Stimulated activated effector memory CD8-positive, alpha-beta T cell treated with anti-CD3 and anti-CD28 coated beads, Interleukin-12 subunit alpha, Interleukin-12 subunit beta, amount 100 ng/mL, for 72 hours (primary cell): ENCODE measurements around the gene CASTOR1.

Experiments
- ATAC-seq: fragments of 150-1000 bp; cut with Tn5 transposase; 2 replicates; pipeline ENCODE4 v1.10.0; 2021
- DNase-seq, 2 donors: peaks; one replicate each; pipeline ENCODE4 v3.0.0; 2021 to 2022; ENCODE audit warnings: low spot score in 2 of 2
- H3K27ac Mint-ChIP-seq: one replicate; pipeline ENCODE4 v1.8.0; 2022; ENCODE audit warnings: mild to moderate bottlenecking, mixed read lengths
- H3K36me3 Mint-ChIP-seq: one replicate; pipeline ENCODE4 v1.8.0; 2022; ENCODE audit warnings: mild to moderate bottlenecking, mixed read lengths
- H3K4me1 Mint-ChIP-seq: one replicate; pipeline ENCODE4 v1.8.0; 2022; ENCODE audit warnings: mixed read lengths
- H3K4me3 Mint-ChIP-seq: one replicate; pipeline ENCODE4 v1.8.0; 2022; ENCODE audit warnings: mild to moderate bottlenecking, mixed read lengths
- H3K9me3 Mint-ChIP-seq: one replicate; pipeline ENCODE4 v1.8.0; 2022; ENCODE audit warnings: mixed read lengths

Gene CASTOR1

DNA sequence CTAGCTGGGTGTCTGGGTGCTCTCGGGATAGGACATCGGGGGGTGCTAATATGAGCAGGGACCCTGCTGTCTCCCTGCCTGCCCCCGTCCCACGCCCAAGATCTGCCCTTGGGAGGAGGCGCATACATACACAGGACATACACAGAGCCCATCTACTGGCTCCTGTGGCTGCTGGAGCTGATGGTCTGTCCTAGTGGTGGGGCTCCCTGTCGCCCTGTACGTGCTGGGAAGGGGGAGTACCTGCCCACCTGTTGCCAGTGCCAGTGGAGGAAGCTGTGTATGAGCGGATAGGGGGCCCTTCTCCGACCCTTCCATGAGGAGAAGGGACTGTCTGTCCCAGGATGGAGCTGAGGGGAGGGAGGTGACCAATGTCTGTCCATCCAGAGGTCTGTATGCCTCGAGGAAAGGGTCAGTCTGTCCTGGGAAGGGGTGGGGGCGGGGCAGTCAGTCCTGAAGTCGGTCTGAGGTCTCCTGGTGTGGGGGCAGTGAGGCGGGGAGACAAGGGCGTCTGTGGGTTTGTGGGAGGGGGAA lies 36.5 kb upstream of the CASTOR1 start:
- Mint-ChIP-seq H3K27ac (peak overlapping the region; percentile 90), H3K4me1 (peaks cover 56% of the 10 kb centered on the region), H3K4me3 (peak overlapping the region; percentile 89), H3K36me3 (peaks cover 52% of the 10 kb centered on the region), H3K9me3 (no peaks in the 10 kb centered on the region)
- ATAC-seq (no peak), DNase-seq (no peak)

DNA sequence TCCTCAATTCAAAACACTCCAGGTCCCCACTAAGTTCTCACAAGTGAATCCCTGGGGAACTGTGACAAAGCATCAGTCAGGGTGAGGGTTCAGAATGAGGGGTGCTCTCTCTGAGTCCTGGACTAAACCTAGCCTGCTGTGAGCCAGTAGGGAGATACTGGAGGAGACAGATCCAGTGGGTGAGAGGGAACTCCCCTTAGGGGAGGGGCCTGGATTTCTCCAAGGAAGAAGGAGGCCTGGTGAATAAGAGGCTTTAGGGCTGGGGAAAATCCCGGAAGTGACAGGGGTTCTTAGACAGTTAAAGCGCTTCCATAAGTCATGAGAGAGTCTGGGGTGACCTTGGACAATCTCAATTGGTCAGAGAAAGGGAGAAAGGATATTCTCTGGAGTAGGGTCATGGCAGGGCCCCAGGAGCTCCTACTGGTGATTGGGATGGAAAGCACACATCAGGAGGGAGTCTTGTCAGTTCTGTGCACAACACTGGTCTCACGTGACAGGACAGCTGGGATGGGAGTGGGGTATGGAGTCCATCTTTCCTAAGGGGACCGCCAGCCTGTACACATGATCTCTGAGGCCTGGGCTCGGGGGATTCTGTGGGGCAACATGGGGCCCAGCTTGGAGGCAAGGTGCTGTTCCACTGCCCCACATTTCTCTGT lies 35.9 kb upstream of the CASTOR1 start:
- peak overlapping the region; percentile 89 for H3K4me3 Mint-ChIP-seq
- DNase-seq, result no peak
- no peak for ATAC-seq
- H3K4me1 Mint-ChIP-seq, result peaks cover 62% of the 10 kb centered on the region
- H3K9me3 Mint-ChIP-seq, result no peaks in the 10 kb centered on the region
- H3K27ac Mint-ChIP-seq, result peak overlapping the region; percentile 90
- H3K36me3 Mint-ChIP-seq, result peaks cover 51% of the 10 kb centered on the region

DNA sequence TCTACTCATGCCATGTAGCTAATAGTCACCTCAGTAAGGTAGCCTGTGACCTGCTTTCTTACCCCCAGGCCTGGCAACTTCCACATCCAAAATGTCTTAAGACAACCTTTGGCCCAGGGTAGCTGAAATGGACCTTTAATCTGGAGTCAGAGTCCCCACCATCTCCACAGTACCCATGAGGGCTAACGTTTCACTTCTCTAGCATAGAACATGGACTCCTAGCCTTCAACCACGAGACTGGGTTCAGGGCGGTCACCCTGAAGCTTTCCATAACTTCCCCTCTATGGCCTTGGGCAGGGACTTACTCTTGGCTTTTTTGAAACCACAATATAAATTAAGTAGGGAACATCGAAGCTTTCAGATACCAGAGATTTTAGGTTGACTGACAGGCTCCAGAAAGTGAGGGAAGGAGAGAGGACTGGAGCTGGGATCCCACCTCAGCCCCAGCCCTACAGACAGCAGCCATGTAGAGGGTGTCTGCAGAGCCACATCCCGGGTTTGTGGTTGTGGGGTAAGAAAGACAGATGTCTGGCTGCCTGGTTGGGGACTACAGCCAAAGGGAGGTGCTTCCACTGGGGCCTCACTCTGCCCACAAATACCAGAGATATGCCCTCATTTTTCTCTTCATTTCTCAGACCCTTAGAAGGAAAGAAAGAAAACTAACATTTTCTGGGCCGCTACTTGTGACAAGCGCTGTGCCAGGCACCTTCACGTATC lies 34.9 kb upstream of the CASTOR1 start:
- ATAC-seq (peak; percentile 31), DNase-seq (peak in 1 of 2 donors; percentile 61)
- Mint-ChIP-seq H3K4me1 (peaks cover 73% of the 10 kb centered on the region), H3K9me3 (no peaks in the 10 kb centered on the region), H3K4me3 (peak overlapping the region; percentile 89), H3K36me3 (peaks cover 41% of the 10 kb centered on the region), H3K27ac (peak overlapping the region; percentile 90)

DNA sequence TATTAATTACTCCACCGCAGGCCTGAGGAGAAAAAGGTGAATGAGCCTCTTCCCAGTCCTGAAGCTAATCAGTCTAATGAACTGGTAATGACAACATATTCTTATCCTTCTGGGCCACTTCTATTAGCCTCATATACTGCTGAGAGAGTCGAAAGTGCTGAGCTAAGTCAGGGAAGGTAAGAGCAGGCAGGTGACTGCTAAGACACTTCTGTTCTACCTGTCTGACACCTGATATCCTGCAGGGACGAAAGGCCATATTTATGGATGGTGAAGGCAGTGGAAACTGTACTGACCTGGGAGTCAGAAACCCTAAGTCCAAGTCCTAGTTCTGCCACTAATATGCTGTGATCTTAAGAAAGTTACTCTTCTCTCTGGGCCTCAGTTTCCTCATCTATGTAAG lies 33.9 kb upstream of the CASTOR1 start:
- H3K4me3 Mint-ChIP-seq, result peak overlapping the region; percentile 89
- H3K9me3 Mint-ChIP-seq, result no peaks in the 10 kb centered on the region
- peaks cover 82% of the 10 kb centered on the region for H3K4me1 Mint-ChIP-seq
- peaks cover 39% of the 10 kb centered on the region for H3K36me3 Mint-ChIP-seq
- H3K27ac Mint-ChIP-seq, result peak overlapping the region; percentile 90
- no peak for DNase-seq
- no peak for ATAC-seq

DNA sequence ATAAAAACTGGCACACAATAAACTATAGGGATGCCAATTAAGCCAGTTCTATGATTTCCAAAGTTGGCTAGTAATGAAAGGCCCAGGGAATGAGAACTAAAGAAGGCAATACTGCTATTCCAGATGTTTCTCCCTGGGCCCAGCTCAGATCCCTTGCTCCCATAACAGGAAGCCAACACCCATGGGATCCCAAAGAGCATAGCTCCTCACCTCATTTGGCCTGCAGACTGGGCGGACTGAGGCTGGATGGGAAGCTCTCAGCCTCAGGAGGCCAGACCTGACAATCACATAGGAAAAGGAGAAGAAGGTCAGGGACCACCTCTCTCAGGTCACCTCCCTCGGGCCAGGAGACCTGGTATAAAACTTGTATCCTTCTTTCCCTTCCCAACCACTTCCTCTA lies 32.2 kb upstream of the CASTOR1 start:
- ATAC-seq (no peak), DNase-seq (no peak)
- peak overlapping the region; percentile 81 for H3K27ac Mint-ChIP-seq
- H3K36me3 Mint-ChIP-seq, result peaks cover 39% of the 10 kb centered on the region
- H3K9me3 Mint-ChIP-seq, result no peaks in the 10 kb centered on the region
- H3K4me3 Mint-ChIP-seq, result no peak overlapping the region
- peaks cover 84% of the 10 kb centered on the region for H3K4me1 Mint-ChIP-seq

DNA sequence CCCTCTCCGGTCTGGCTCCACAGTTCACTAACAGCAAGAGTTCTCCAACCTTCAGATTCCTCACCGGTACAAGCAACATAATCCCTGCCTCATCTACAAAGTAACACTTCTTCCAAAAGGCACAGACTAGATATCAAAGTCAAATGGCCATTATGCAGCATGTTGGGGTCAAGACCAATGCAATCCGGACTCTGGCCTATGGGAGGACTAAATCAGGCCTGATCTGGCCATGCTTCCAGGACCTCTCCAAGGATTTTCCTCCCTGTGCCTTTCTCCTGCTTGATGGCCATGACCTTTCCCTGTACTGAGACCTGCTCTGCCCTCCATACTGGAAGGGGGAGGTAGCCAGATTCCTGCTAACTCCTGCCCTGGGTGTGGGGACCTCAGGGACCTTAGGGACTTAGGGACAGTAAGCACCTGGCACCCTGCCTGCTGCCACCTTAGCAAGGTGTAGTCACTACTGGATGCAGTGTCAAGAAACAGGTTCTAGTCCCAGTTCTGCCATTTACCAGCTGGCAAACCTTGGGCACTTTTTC lies 30.8 kb upstream of the CASTOR1 start:
- ATAC-seq, result no peak
- Mint-ChIP-seq H3K9me3 (no peaks in the 10 kb centered on the region), H3K36me3 (peaks cover 35% of the 10 kb centered on the region), H3K27ac (peak overlapping the region; percentile 81), H3K4me1 (peaks cover 86% of the 10 kb centered on the region), H3K4me3 (no peak overlapping the region)
- DNase-seq, result no peak

DNA sequence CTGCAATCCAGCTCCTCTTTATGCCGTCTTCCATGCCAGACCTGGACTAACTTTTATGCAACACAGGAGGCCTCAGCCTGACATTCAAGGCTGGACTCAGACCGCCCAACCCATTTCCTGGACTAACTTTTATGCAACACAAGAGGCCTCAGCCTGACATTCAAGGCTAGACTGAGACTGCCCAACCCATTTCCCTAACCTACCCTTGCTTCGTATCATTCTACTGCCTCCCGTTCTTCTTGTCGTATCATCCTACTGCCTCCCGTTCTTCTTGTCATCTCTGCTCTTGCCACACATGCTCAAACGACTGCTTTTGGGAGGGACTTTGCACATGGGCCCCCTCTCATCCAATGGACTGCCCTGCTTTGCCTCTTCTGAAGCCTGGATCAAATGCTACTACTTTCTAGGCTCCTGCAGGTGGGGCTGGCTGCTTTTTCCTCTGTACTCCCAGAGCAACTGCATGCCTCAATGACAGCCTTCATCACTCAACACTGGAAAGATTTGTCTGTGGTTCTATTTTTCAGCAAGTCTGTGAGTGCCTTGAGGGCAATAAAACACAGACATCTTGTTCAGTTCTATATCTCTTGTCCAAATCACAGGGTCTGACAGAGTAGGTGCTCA lies 29.6 kb upstream of the CASTOR1 start:
- Mint-ChIP-seq H3K4me3 (no peak overlapping the region), H3K9me3 (no peaks in the 10 kb centered on the region), H3K36me3 (peaks cover 37% of the 10 kb centered on the region), H3K4me1 (peaks cover 86% of the 10 kb centered on the region), H3K27ac (peak overlapping the region; percentile 81)
- DNase-seq (no peak), ATAC-seq (no peak)

DNA sequence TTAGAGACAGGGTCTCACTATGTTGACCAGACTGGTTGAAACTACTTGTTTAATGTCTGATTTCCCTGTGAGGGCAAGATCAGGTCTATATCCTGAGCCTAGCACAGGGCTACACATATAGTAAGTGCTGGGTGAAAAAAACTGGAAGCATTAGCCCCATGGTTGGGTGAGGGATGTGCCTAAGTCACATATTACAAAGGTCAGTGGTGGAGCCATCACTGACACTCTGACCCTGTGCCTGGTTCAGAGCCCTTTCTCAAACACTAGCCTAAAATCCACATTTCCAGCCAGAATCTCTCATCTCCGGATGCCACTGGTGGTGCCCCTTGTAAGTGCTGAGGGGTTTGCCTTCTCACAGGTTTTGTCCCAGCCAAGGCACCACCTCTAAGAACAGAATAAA lies 28.5 kb upstream of the CASTOR1 start:
- ATAC-seq (no peak), DNase-seq (no peak)
- Mint-ChIP-seq H3K4me3 (no peak overlapping the region), H3K9me3 (no peaks in the 10 kb centered on the region), H3K4me1 (peaks cover 86% of the 10 kb centered on the region), H3K36me3 (peaks cover 37% of the 10 kb centered on the region), H3K27ac (peak overlapping the region; percentile 81)

DNA sequence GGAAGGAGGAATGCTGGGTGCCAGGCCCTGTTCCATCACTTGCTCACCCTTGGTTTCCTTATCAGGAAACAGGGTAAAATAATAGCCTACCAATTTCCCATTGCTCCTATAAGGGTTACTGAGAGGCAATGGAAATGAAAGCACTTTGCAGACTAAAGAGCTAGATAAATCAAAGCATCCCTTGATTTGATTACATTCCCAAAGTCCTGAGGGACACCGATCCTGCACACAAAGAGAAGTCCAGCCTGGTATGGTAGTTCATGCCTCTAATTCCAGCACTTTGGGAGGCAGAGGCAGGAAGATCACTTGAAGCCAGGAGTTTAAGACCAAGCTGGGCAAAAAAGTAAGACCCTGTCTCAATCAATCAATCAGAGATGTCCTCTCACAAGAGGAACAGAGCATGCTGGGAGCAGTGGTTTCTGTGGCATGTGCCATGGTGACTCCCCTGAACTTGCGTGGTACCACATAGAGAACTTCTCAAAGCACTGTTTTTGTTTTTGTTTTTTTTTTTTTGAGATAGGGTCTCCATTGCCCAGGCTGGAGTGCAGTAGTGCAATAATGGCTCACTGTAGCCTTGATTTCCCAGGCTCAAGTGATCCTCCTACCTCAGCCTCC lies 26.8 kb upstream of the CASTOR1 start:
- peaks cover 92% of the 10 kb centered on the region for H3K4me1 Mint-ChIP-seq
- H3K36me3 Mint-ChIP-seq, result peaks cover 23% of the 10 kb centered on the region
- H3K27ac Mint-ChIP-seq, result peak overlapping the region; percentile 88
- ATAC-seq, result no peak
- no peaks in the 10 kb centered on the region for H3K9me3 Mint-ChIP-seq
- no peak overlapping the region for H3K4me3 Mint-ChIP-seq
- no peak for DNase-seq

DNA sequence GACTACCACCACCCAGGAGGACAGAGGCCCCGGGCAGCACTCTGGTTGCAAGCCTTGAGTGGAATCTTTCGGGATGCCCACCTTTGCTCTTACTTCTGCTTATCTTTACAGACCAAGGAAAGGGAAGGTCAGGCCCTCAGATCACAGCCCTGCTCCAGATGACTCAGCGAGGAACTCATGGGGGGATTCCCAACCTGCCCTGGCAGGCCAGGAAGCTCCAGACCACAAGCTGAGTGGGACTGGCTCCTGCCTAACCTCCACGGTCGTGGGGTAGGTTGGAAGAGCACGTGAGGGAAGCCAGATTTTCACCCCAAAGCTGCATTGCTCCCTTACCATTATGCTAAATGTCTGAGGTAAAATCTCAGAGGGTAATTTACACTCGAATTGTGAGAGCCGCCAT lies 25.6 kb upstream of the CASTOR1 start:
- H3K27ac Mint-ChIP-seq, result peak overlapping the region; percentile 88
- no peaks in the 10 kb centered on the region for H3K9me3 Mint-ChIP-seq
- H3K4me3 Mint-ChIP-seq, result peak overlapping the region; percentile 51
- H3K36me3 Mint-ChIP-seq, result peaks cover 15% of the 10 kb centered on the region
- DNase-seq (peak in 1 of 2 donors; percentile 60), ATAC-seq (peak; percentile 83)
- H3K4me1 Mint-ChIP-seq, result peaks cover 92% of the 10 kb centered on the region

DNA sequence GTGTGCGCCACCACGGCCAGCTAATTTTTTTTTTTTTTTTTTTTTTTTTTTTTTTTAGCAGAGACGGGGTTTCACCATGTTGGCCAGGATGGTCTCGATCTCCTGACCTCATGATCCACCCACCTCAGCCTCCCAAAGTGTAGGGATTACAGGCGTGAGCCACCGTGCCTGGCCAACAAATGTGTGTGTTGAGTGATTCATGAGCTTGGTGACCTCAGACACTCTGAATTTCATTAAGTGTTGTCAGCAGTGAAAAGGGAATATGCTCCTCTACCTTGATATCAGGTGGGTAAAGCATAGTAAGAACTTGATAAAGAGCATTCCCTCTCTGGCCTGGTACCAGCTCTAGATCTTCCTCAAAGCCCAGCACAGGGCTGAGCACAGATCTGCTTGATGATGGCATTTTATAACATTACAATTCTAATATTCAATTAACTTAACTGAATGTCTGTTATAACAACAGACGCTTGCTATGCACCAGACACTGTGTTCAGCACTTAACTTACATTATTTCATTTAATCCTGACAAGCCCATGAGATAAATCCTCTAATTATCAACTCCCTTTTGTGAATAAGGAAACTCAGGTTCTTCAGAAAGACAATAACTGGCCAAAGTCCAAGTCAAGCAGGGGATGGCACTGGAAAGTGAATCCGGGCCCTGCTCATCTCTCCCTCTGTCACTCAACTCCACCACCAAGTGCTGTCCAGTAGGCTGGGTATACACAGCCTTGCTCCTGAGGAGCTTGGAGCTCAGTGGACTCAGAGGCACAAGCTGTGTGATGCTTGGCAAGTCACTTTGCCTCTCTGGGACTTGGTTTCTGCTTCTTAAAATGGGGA lies 24.4 kb upstream of the CASTOR1 start:
- Mint-ChIP-seq H3K4me3 (peak overlapping the region; percentile 51), H3K36me3 (peaks cover 16% of the 10 kb centered on the region), H3K4me1 (peaks cover 90% of the 10 kb centered on the region), H3K27ac (peak overlapping the region; percentile 92), H3K9me3 (no peaks in the 10 kb centered on the region)
- DNase-seq (no peak), ATAC-seq (no peak)

DNA sequence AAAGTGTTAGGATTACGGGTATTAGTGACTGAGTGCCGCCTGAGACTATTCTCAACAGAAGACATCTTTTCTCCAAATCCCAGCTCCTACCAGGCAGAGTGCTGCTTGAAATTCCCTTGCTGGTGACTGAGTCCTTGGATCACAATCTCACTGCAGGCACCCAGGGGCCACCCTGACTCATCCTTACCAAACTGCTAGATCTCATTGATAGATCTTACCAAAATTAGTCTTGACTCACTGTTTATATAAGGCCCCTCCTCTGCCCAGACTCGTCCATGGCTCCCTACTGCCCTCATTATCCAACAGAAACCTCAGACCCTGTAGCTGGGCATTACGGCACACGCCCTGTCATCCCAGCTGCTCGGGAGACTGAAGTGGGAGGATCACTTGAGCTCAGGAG lies 22.7 kb upstream of the CASTOR1 start:
- no peak for DNase-seq
- Mint-ChIP-seq H3K4me1 (peaks cover 91% of the 10 kb centered on the region), H3K4me3 (peak overlapping the region; percentile 1), H3K27ac (peak overlapping the region; percentile 92), H3K9me3 (no peaks in the 10 kb centered on the region), H3K36me3 (peaks cover 23% of the 10 kb centered on the region)
- peak; percentile 38 for ATAC-seq

DNA sequence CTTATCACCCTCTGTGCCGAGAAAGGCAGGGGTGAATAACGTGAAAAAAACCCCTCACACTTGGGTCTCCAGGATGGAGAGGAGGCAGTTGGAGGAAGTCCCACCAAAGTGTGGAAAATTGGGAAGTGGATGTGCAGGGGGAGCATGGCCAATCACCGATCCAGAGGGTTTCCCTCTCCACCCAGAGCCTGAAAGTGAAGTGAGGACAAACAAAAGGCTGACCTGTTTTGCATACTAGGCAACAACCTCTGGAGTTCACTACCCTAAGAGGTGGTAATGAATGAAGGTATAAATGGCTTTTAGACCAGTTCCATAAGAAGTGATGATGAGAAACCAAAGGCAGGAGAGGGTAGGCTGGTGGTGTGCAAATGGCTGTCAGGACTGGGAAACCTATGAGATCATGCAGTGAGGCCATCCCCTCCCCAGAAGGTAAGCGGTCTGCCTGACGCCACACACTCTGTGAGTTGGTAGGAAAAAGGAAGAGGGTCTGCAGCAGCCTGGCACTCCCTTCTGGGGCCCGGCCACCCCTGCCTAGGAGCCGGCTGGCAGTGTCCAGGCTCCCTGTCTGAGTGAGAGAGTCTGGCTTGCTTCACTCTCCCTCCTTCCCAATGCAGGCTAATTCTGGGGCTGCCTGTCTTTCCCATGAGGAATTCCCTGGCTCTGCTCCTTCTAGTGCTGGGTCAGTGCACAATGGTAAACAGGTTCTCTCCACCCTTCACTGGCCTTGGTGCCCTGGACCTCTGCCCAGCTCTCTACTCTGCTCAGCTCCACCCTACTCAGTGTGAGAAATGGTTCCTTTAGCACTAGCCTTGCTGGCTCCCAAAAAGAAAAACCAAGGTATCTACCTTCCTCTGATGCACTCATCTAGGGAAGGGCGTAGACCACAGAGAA lies 21.8 kb upstream of the CASTOR1 start:
- Mint-ChIP-seq H3K9me3 (no peaks in the 10 kb centered on the region), H3K27ac (peak overlapping the region; percentile 98), H3K36me3 (peaks cover 23% of the 10 kb centered on the region), H3K4me3 (no peak overlapping the region), H3K4me1 (peaks cover 95% of the 10 kb centered on the region)
- no peak for ATAC-seq
- DNase-seq, result no peak
